CD4-positive, CD25-positive, alpha-beta regulatory T cell (primary cell): ENCODE data around the gene HDAC3. TPM values are rescaled to one million over a fixed set of nuclear protein-coding genes. Genes with fewer than 3 reads are reported as not detected.

Experiments used
- ATAC-seq, 2 donors: fragments of 150-1000 bp; cut with Tn5 transposase; one replicate each; pipeline ENCODE4 v1.10.0; 2021; ENCODE audit warnings: low read depth in 2 of 2, moderate number of reproducible peaks in 2 of 2, moderate library complexity in 1 of 2
- DNase-seq, 3 donors: peaks; one replicate each; pipeline versions ENCODE4 v3.0.0 to v3.0.0-alpha.2; 2012 to 2022; ENCODE audit warnings: mixed read lengths in 1 of 3
- H3K27ac ChIP-seq: one replicate; pipeline ENCODE4 v1.7.0; 2013; ENCODE audit warnings: mild to moderate bottlenecking, low read length; ENCODE audit not compliant: insufficient read depth, poor library complexity, severe bottlenecking
- H3K27me3 ChIP-seq: one replicate; pipeline ENCODE4 v1.7.0; 2013; ENCODE audit warnings: low read length; ENCODE audit not compliant: control insufficient read depth, insufficient read depth
- H3K36me3 ChIP-seq: one replicate; pipeline ENCODE4 v1.7.0; 2013; ENCODE audit warnings: mild to moderate bottlenecking, low read length, moderate library complexity; ENCODE audit not compliant: control insufficient read depth, insufficient read depth
- H3K4me1 ChIP-seq: 2 replicates; pipeline ENCODE4 v1.7.0; 2013; ENCODE audit warnings: mild to moderate bottlenecking, low read length; ENCODE audit not compliant: insufficient read depth, control insufficient read depth, poor library complexity, severe bottlenecking
- H3K4me3 ChIP-seq: one replicate; pipeline ENCODE4 v1.7.0; 2013; ENCODE audit warnings: low read depth, mild to moderate bottlenecking, low read length, moderate library complexity
- H3K9me3 ChIP-seq, 2 experiments: 1 replicate in 1 of 2; 2 replicates in 1 of 2; pipeline ENCODE4 v1.7.0; 2013; ENCODE audit warnings: low read length in 2 of 2, mild to moderate bottlenecking in 1 of 2, moderate library complexity in 1 of 2; ENCODE audit not compliant: control insufficient read depth in 2 of 2
- H3K27ac Mint-ChIP-seq, 3 donors: one replicate each; pipeline ENCODE4 v1.8.0; 2020 to 2022; ENCODE audit warnings: mild to moderate bottlenecking in 3 of 3, mixed read lengths in 3 of 3, moderate library complexity in 2 of 3
- H3K27me3 Mint-ChIP-seq: one replicate; pipeline ENCODE4 v1.8.0; 2022; ENCODE audit warnings: mild to moderate bottlenecking, mixed read lengths
- H3K36me3 Mint-ChIP-seq: one replicate; pipeline ENCODE4 v1.8.0; 2020; ENCODE audit warnings: mixed read lengths
- H3K4me1 Mint-ChIP-seq, 4 donors: one replicate each; pipeline ENCODE4 v1.8.0; 2020 to 2022; ENCODE audit warnings: mixed read lengths in 4 of 4, mild to moderate bottlenecking in 1 of 4
- H3K4me3 Mint-ChIP-seq, 4 donors: one replicate each; pipeline ENCODE4 v1.8.0; 2020 to 2022; ENCODE audit warnings: mild to moderate bottlenecking in 4 of 4, mixed read lengths in 4 of 4, moderate library complexity in 3 of 4
- H3K9me3 Mint-ChIP-seq, 7 donors: one replicate each; pipeline ENCODE4 v1.8.0; 2020 to 2022; ENCODE audit warnings: mixed read lengths in 7 of 7, mild to moderate bottlenecking in 3 of 7, moderate library complexity in 2 of 7
- polyA plus RNA-seq, 4 donors: library from polyadenylated mRNA; unstranded; fragments of 300-500 nt; fragmentation: Illumina TruSeq; gene quantifications; one replicate each; pipeline ENCODE4 v1.2.3, GENCODE V29; 2021
- total RNA-seq: library from RNA; stranded (reverse); gene quantifications from one replicate; pipeline ENCODE4 v1.2.3, GENCODE V29; 2022

Gene HDAC3
- total and polyA plus RNA-seq, 5 donors from 2014 or later, result 83.9 to 102 (median 96.0) TPM

DNA sequence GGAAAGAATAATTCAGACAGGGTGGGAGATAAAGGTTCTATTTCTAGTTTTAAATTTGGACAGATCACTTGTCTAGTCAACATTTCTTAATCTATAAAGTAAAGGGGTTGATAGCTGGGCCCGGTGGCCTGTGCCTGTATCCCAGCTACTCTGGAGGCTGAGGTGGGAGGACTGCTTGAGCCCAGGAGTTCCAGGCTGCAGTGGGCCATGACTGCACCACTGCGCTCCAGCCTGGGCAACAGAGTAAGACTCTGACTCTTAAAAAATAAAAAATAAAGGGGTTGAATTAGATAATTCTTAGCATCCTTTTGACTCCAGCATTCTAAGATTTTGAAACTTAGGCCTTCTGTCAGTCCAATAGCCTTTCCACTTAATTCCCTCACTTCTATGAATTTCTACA lies 28.6 kb downstream of the HDAC3 start:
- H3K27me3 Mint-ChIP-seq, result no peaks in the 10 kb centered on the region
- DNase-seq, result no peak
- peak overlapping the region; percentile 65 to 83 (median 80) for H3K4me3 Mint-ChIP-seq
- H3K27ac Mint-ChIP-seq, result peak overlapping the region; percentile 92 to 97 (median 92)
- Histone ChIP-seq H3K27ac (peak overlapping the region; percentile 90), H3K4me3 (peak overlapping the region; percentile 86), H3K36me3 (no peaks in the 10 kb centered on the region), H3K27me3 (no peaks in the 10 kb centered on the region), H3K9me3 (no peaks in the 10 kb centered on the region), H3K4me1 (peaks cover 93% of the 10 kb centered on the region)
- no peak for ATAC-seq
- peaks cover 36 to 95% (median 75%) of the 10 kb centered on the region in 4 donors for H3K4me1 Mint-ChIP-seq
- no peaks in the 10 kb centered on the region for H3K9me3 Mint-ChIP-seq
- peaks cover 17% of the 10 kb centered on the region for H3K36me3 Mint-ChIP-seq

DNA sequence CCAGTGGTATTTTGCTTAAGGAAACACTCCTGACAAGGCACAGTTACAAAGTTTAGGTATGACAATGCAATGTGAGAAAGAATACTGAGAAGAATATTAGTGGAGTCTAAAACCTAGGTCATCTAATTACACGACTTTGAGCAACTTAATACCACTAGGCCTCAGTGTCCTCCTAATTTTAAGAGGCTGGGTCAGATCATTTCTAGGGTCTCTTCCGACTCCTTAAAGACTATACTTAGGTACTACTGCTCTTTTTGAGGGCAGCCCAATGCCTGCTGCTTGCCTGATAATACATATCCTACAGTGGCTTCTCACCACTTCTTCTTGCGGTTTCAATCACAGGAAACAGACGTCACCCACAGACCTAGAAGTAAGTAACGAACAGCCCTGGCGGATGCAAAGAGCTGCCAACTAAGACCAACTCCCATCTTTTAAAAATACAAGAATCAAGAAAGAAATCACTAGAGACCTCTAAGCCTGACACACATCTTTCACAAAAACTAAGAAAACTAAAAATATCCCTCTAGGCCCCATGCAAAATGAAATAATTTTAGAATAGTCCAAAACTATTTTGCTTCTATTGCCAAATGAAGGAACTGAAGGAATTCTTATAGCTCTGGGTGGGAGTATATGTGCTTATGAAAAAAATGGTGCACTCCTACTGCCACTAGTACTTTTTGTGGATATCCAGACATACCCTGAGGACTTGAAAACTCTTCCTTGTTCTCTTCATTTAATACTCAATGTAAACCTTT lies 30.9 kb downstream of the HDAC3 start:
- H3K27me3 ChIP-seq, result no peaks in the 10 kb centered on the region
- Mint-ChIP-seq H3K4me3 (peak overlapping the region; percentile 78 to 84 (median 82)), H3K27ac (peak overlapping the region; percentile 90 to 97 (median 92)), H3K36me3 (peaks cover 14% of the 10 kb centered on the region), H3K4me1 (peaks cover 34 to 96% (median 71%) of the 10 kb centered on the region in 4 donors), H3K9me3 (no peaks in the 10 kb centered on the region), H3K27me3 (no peaks in the 10 kb centered on the region)
- DNase-seq (peak; percentile 72 to 95 (median 88)), ATAC-seq (peak; percentile 99)
- peaks cover 89% of the 10 kb centered on the region for H3K4me1 ChIP-seq
- H3K36me3 ChIP-seq, result no peaks in the 10 kb centered on the region
- peak overlapping the region; percentile 86 for H3K4me3 ChIP-seq
- H3K27ac ChIP-seq, result peak overlapping the region; percentile 90
- no peaks in the 10 kb centered on the region for H3K9me3 ChIP-seq

DNA sequence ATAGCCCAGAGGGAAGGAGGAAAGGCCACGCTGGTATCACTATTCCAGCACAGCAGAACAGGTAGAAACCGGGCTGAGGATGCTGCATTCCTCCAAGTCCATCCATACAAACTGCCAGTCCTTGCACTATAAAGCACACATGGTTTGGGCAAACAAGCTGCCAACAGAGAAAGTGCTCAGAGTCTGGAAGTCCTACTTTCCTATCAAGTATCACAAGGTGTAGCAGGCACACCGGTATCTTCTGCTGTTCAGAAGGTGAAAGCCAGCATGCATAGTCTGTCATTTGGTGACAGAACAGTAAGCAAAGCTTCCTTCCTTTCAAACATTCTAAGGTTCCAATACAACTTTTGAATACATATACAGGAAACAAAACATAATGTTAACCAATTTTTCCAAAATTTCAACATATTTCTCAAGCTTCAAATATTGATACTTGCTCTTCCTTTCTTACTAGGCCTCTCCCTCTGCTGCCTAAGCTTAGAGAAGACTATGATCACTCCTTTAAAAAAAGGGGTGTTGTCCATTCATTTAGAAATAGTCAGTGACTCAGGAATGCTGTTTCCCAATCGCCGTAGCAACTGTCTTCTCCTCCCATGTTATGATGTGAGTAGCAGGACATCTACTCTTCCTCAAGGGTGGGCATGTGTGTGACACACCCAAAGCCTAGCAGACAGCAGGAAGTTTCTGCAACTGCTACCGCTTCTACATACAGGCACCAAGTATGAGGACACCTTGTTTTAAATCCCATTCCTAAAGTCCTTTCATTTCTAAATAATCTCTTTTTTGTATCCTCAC lies 32.5 kb downstream of the HDAC3 start:
- Mint-ChIP-seq H3K27me3 (no peaks in the 10 kb centered on the region), H3K36me3 (peaks cover 11% of the 10 kb centered on the region), H3K9me3 (no peaks in the 10 kb centered on the region), H3K4me3 (peak overlapping the region; percentile 76 to 92 (median 84)), H3K27ac (peak overlapping the region; percentile 90 to 93 (median 92)), H3K4me1 (peaks cover 35 to 96% (median 77%) of the 10 kb centered on the region in 4 donors)
- no peaks in the 10 kb centered on the region for H3K36me3 ChIP-seq
- ATAC-seq (no peak), DNase-seq (peak in 1 of 3 donors; percentile 41)
- H3K4me3 ChIP-seq, result peak overlapping the region; percentile 86
- no peaks in the 10 kb centered on the region for H3K9me3 ChIP-seq
- no peaks in the 10 kb centered on the region for H3K27me3 ChIP-seq
- H3K4me1 ChIP-seq, result peaks cover 93% of the 10 kb centered on the region
- H3K27ac ChIP-seq, result peak overlapping the region; percentile 90

DNA sequence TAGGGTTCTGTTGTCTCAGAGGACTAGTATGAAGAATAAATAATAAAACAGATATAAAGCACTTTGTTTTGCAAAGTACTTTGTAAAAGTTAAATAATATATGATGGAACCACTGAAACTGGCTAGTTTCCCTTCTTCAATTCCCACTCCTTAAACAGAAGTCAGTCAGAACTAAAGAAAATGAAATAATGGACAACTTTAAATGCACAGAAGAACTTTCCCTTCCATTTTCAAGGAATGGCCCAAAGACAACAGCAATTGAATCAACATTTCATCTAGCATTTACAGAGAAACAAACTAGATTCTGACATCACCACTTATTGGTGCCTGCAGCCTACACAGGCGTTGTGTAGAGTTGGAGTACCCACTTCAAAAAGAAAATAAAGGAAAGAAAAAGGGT lies 34.0 kb downstream of the HDAC3 start:
- Histone ChIP-seq H3K4me3 (peak overlapping the region; percentile 86), H3K4me1 (peaks cover 93% of the 10 kb centered on the region), H3K36me3 (no peaks in the 10 kb centered on the region), H3K27me3 (no peaks in the 10 kb centered on the region), H3K9me3 (no peaks in the 10 kb centered on the region), H3K27ac (peak overlapping the region; percentile 90)
- peak overlapping the region; percentile 56 to 73 (median 57) for H3K4me3 Mint-ChIP-seq
- ATAC-seq, result no peak
- no peaks in the 10 kb centered on the region for H3K27me3 Mint-ChIP-seq
- peaks cover 8% of the 10 kb centered on the region for H3K36me3 Mint-ChIP-seq
- peak overlapping the region; percentile 85 to 92 (median 90) for H3K27ac Mint-ChIP-seq
- H3K4me1 Mint-ChIP-seq, result peaks cover 38 to 96% (median 78%) of the 10 kb centered on the region in 4 donors
- no peaks in the 10 kb centered on the region for H3K9me3 Mint-ChIP-seq
- DNase-seq, result no peak

DNA sequence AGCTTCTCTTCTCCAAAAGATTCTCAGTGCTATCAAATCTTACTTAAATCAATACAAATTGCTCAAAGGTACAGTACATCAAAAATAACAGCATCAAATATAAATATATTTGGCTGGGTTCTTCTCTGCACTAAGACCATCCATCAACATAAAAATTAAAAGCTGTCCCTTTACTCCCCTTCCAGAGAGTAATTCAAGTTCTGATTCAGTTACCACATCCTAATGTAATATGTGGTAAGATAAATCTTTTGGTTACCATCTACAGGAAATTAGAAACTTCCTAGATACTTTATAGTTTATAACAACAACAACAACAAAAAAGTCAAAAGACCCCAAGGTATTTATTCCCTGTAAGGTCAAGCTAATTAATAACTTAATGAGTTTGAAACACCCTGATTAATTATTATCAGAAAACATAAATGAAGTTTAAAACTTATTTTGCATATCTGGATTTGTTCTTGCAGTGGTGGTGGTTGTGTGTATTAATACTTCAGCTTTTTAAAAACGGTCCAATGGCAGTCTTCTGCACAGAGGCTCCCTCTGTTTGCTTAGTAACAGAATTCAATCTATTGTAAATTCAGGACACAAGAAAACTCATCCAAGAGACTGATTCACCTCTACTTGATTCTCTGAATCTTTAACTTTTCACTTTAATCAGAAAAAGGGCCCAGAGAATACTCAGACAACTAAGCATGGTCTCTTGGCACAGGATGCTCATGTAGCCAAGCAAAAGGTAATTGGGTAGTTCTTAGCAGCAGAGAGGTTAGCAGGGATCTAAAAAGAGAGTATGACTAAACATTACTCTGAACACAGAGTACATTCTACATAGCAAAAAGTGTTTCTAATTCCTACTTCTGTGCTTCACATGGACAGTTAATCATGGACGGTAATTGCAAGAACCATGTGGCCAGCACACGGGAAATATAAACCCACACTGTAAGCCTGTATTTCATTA lies 38.0 kb downstream of the HDAC3 start:
- peak overlapping the region; percentile 63 for H3K4me3 ChIP-seq
- Mint-ChIP-seq H3K4me3 (peak overlapping the region; percentile 57 to 74 (median 66)), H3K4me1 (peaks cover 33 to 91% (median 66%) of the 10 kb centered on the region in 4 donors), H3K27me3 (no peaks in the 10 kb centered on the region), H3K36me3 (peaks cover 11% of the 10 kb centered on the region), H3K27ac (peak overlapping the region; percentile 77 to 92 (median 89)), H3K9me3 (no peaks in the 10 kb centered on the region)
- DNase-seq (peak in 1 of 3 donors; percentile 35), ATAC-seq (peak; percentile 77 to 86)
- H3K27me3 ChIP-seq, result no peaks in the 10 kb centered on the region
- H3K9me3 ChIP-seq, result no peaks in the 10 kb centered on the region
- peaks cover 16% of the 10 kb centered on the region for H3K36me3 ChIP-seq
- peak overlapping the region; percentile 72 for H3K27ac ChIP-seq
- peaks cover 69% of the 10 kb centered on the region for H3K4me1 ChIP-seq

DNA sequence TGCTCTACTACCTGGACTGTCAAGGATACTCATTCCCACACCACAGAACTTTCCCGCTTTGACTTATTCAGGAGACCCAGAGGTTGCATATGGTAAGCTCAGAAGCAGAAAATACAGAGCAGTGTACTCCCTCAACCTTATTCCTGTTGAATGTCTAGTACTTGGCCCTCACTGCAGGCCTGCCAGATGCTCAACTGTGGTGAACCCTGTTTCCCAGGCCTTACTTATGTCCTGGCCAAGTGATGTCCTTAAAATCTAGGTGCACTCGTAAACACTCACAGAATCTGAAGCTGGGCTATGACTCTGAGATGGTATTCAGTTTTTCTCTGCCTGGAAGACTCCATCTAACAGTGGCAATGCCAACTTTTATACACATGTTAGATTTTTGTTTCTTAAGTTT lies 38.8 kb downstream of the HDAC3 start:
- Histone ChIP-seq H3K27ac (peak overlapping the region; percentile 72), H3K9me3 (no peaks in the 10 kb centered on the region), H3K36me3 (peaks cover 22% of the 10 kb centered on the region), H3K4me1 (peaks cover 66% of the 10 kb centered on the region), H3K27me3 (no peaks in the 10 kb centered on the region), H3K4me3 (peak overlapping the region; percentile 63)
- DNase-seq (no peak), ATAC-seq (no peak)
- no peaks in the 10 kb centered on the region for H3K9me3 Mint-ChIP-seq
- peak overlapping the region in 3 of 4 donors; percentile 18 to 73 (median 34) for H3K4me3 Mint-ChIP-seq
- H3K27me3 Mint-ChIP-seq, result no peaks in the 10 kb centered on the region
- peak overlapping the region; percentile 56 to 94 (median 83) for H3K27ac Mint-ChIP-seq
- H3K4me1 Mint-ChIP-seq, result peaks cover 35 to 90% (median 66%) of the 10 kb centered on the region in 4 donors
- peaks cover 12% of the 10 kb centered on the region for H3K36me3 Mint-ChIP-seq

DNA sequence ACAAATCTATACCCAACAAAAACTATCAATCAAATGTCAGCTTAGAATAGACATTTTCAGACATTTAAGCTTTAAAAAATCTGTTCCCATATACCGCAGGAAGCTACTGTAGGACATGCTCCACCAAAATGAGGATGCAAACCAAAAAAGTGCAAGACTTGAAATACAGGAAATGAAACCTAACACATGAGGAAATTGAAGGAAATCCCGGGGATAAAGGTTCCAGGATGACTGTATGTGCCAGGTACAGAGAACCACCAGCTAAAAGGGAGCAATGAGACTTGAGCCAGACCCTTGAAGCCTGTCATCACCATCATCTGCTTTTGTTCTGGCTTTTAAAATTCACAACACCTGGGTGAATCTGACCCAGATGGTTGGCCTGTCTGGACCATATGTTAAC lies 39.3 kb downstream of the HDAC3 start:
- peak overlapping the region in 3 of 4 donors; percentile 34 to 73 (median 60) for H3K4me3 Mint-ChIP-seq

More for the DNA sequence above, 39.3 kb downstream of the HDAC3 start:
- Mint-ChIP-seq H3K36me3 (peaks cover 14% of the 10 kb centered on the region), H3K27me3 (no peaks in the 10 kb centered on the region), H3K4me1 (peaks cover 35 to 90% (median 67%) of the 10 kb centered on the region in 4 donors), H3K9me3 (no peaks in the 10 kb centered on the region), H3K27ac (peak overlapping the region; percentile 56 to 94 (median 83))
- ATAC-seq (no peak), DNase-seq (no peak)
- Histone ChIP-seq H3K9me3 (no peaks in the 10 kb centered on the region), H3K4me3 (peak overlapping the region; percentile 63), H3K36me3 (peaks cover 22% of the 10 kb centered on the region), H3K4me1 (peaks cover 66% of the 10 kb centered on the region), H3K27me3 (no peaks in the 10 kb centered on the region), H3K27ac (peak overlapping the region; percentile 72)
